B cell (primary cell): ENCODE results near the gene GPR37L1.

ENCODE experiments used
- EZH2 ChIP-seq: IDR thresholded peaks from 2 replicates; pipeline ENCODE4 v1.6.1; 2012; ENCODE audit warnings: borderline replicate concordance, low read depth, mild to moderate bottlenecking, moderate library complexity, low read length; ENCODE audit not compliant: insufficient read depth, poor library complexity, severe bottlenecking
- TF ChIP-seq, protein P1 (sequence below): fragments of 200-600 bp; IDR thresholded peaks from one replicate; pipeline ENCODE4 v1.8.0; 2022; ENCODE audit warnings: antibody characterized with exemption, mild to moderate bottlenecking

DNA sequence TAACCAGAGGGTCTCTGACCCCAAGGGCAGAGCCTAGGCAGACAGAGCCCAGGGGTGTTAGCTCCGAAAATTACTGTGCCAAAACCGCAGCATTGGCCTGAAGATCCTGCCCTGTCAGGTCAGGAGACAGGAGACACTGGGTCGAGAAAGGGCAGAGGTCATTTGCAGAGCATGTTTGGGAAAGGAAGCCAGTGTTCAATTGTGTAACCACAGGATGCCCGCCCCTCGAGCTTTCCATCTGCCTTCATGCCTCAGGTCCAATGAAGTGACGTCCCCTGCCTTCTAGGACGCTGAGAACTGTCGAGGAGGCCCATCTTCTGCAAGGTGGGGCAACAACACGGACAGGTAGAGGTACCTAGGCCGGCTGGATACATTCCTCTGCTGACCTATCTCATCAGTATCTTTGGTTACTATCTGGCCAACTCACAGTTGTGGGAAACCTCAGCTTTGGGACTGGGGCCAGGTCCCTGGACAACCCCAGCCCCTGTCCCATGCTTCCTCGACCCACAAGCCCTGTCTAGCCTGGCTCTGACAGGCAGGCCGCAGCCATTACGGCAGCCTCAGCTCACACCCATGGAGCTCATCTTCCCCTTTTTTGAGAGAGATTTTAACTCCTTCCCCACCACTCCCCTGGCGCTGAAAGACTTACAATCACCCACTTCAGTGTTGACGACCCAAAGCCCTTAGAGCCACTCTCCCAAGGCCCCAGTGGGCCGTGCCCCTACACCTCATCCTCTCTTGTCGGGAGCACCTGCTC lies 20.5 kb downstream of the GPR37L1 start:
- TF ChIP-seq, protein P1, sequence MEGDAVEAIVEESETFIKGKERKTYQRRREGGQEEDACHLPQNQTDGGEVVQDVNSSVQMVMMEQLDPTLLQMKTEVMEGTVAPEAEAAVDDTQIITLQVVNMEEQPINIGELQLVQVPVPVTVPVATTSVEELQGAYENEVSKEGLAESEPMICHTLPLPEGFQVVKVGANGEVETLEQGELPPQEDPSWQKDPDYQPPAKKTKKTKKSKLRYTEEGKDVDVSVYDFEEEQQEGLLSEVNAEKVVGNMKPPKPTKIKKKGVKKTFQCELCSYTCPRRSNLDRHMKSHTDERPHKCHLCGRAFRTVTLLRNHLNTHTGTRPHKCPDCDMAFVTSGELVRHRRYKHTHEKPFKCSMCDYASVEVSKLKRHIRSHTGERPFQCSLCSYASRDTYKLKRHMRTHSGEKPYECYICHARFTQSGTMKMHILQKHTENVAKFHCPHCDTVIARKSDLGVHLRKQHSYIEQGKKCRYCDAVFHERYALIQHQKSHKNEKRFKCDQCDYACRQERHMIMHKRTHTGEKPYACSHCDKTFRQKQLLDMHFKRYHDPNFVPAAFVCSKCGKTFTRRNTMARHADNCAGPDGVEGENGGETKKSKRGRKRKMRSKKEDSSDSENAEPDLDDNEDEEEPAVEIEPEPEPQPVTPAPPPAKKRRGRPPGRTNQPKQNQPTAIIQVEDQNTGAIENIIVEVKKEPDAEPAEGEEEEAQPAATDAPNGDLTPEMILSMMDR: no peak
- no peak for TF ChIP-seq EZH2
